ENCODE measurements around the gene CATSPER3. TPM values are rescaled to one million over a fixed set of nuclear protein-coding genes. Genes with fewer than 3 reads are reported as not detected.
A peak's percentile ranks its signal among the peaks of the same experiment; 100 is the strongest.

Gene CATSPER3
- total RNA-seq, 2 donors from 2014 or later, result 0.82 to 0.85 TPM

DNA sequence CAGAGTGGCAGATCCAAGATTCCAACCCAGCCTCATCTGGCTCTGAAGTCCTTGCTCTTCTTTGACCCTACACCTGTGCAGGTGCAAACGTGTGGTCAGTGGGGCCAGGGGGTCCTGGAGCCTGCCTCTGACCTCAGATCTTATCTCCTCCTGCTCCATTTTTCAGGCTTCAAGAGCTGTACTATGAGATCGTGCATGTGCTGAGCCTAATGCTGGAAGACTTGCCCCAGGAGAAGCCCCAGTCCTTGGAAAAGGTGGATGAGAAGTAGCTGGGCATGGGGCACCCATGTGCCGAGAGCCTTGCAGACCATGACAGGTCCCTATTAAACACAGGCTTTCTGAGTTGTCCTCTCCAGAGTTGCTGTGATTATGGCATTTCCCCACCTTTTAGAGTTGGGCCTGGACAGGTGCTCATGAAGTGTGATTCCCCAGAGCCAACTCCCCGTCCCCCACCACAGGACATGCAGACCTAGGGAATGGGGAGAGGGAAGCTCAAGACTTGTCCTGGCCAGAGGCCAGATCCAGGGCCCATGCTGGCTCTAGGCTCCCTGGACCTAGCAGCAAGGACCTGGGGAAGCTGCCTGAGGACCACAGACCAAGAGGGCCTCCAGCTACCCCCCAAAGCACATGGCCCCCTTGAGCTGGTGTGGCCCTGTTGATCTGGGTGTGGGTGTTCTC lies 43.8 kb downstream of the CATSPER3 start:
- TF ChIP-seq, protein P1, sequence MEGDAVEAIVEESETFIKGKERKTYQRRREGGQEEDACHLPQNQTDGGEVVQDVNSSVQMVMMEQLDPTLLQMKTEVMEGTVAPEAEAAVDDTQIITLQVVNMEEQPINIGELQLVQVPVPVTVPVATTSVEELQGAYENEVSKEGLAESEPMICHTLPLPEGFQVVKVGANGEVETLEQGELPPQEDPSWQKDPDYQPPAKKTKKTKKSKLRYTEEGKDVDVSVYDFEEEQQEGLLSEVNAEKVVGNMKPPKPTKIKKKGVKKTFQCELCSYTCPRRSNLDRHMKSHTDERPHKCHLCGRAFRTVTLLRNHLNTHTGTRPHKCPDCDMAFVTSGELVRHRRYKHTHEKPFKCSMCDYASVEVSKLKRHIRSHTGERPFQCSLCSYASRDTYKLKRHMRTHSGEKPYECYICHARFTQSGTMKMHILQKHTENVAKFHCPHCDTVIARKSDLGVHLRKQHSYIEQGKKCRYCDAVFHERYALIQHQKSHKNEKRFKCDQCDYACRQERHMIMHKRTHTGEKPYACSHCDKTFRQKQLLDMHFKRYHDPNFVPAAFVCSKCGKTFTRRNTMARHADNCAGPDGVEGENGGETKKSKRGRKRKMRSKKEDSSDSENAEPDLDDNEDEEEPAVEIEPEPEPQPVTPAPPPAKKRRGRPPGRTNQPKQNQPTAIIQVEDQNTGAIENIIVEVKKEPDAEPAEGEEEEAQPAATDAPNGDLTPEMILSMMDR (IDR thresholded peaks at IDR 0.05), result no peak
- Histone ChIP-seq H3K4me3 (no peak overlapping the region), H3K9me3 (no peaks in the 10 kb centered on the region), H3K9ac (ENCODE audit: low read depth in 2 of 2, low read length in 2 of 2) (no peak overlapping the region), H3K27ac (no peak overlapping the region), H3K4me1 (no peaks in the 10 kb centered on the region), H3K27me3 (no peaks in the 10 kb centered on the region), H3K36me3 (no peaks in the 10 kb centered on the region)
- no peak for DNase-seq
- intact Hi-C loops (cut with DNase I), result no loop called here

GRCh38 chr5:135012033-135012588 lies 44.4 kb downstream of the CATSPER3 start:
- DNase-seq, result no peak

DNA sequence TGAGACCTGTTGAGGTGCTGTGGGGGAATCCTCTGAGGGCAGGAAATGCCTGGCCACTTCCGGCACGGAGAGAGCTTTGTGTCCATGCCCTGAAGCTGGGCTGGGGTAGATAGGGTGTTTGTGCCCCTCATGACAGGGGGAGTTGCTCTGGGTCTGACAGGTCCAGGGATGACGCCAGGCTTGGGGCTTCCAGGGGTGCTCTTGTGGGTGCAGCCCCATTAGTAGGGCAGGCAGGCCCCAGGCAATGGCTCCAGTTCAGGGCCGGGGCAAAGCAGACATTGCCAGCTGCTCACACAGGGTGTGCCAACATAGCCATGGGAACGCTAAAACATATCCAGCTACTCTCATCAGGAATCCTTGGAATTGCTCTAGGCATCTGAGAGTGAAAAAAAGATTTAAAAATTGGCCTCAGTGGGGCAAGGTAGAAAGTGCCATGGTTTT lies 45.3 kb downstream of the CATSPER3 start:
- intact Hi-C loops (cut with DNase I), result no loop called here

More at GRCh38 chr5:135012033-135012588, 44.4 kb downstream of the CATSPER3 start:
- no peak overlapping the region for H3K4me3 ChIP-seq
- H3K36me3 ChIP-seq, result no peaks in the 10 kb centered on the region
- no peak overlapping the region for H3K27ac ChIP-seq
- H3K9ac ChIP-seq (ENCODE audit: low read depth in 2 of 2, low read length in 2 of 2), result no peak overlapping the region
- H3K9me3 ChIP-seq, result no peaks in the 10 kb centered on the region
- intact Hi-C loops (cut with DNase I), result no loop called here
- no peaks in the 10 kb centered on the region for H3K4me1 ChIP-seq
- TF ChIP-seq, protein P1 (IDR thresholded peaks at IDR 0.05), result no peak
- H3K27me3 ChIP-seq, result no peaks in the 10 kb centered on the region

GRCh38 chr5:135013445-135013844 lies 45.7 kb downstream of the CATSPER3 start:
- no peaks in the 10 kb centered on the region for H3K4me1 ChIP-seq

More for the DNA sequence above, 45.3 kb downstream of the CATSPER3 start:
- Histone ChIP-seq H3K27me3 (no peaks in the 10 kb centered on the region), H3K9ac (ENCODE audit: low read depth in 2 of 2, low read length in 2 of 2) (no peak overlapping the region), H3K4me3 (no peak overlapping the region), H3K36me3 (no peaks in the 10 kb centered on the region), H3K4me1 (no peaks in the 10 kb centered on the region), H3K27ac (no peak overlapping the region), H3K9me3 (no peaks in the 10 kb centered on the region)
- no peak for DNase-seq
- TF ChIP-seq, protein P1 (IDR thresholded peaks at IDR 0.05), result no peak

GRCh38 chr5:135013947-135014570 lies 46.4 kb downstream of the CATSPER3 start:
- Histone ChIP-seq H3K27me3 (no peaks in the 10 kb centered on the region), H3K9ac (ENCODE audit: low read depth in 2 of 2, low read length in 2 of 2) (no peak overlapping the region), H3K4me3 (no peak overlapping the region), H3K4me1 (no peaks in the 10 kb centered on the region), H3K27ac (no peak overlapping the region), H3K36me3 (no peaks in the 10 kb centered on the region), H3K9me3 (no peaks in the 10 kb centered on the region)
- DNase-seq, result peak; percentile 17
- TF ChIP-seq, protein P1 (IDR thresholded peaks at IDR 0.05), result no peak
- intact Hi-C loops (cut with DNase I), result no loop called here

More at GRCh38 chr5:135013445-135013844, 45.7 kb downstream of the CATSPER3 start:
- Histone ChIP-seq H3K27me3 (no peaks in the 10 kb centered on the region), H3K36me3 (no peaks in the 10 kb centered on the region), H3K27ac (no peak overlapping the region), H3K9ac (ENCODE audit: low read depth in 2 of 2, low read length in 2 of 2) (no peak overlapping the region), H3K9me3 (no peaks in the 10 kb centered on the region), H3K4me3 (no peak overlapping the region)
- intact Hi-C loops (cut with DNase I), result no loop called here
- no peak for DNase-seq
- TF ChIP-seq, protein P1 (IDR thresholded peaks at IDR 0.05), result no peak

Data from colonic mucosa (tissue), 4 donors.